GM11168 (cell line): ENCODE data around the gene TCERG1L.
"Not testable (repeated sequence)": the region's sequence is repeated elsewhere in the genome, so short reads cannot be mapped to it uniquely, and the experiment has no call there.

Experiments
- in situ Hi-C: fragments of 300-500 bp; cut with MboI; formaldehyde crosslinking; loops from one replicate; pipeline ENCODE4 v1.12.0; 2022; ENCODE audit warnings: low sequenced_read_pairs; ENCODE audit not compliant: unreplicated experiment

The TCERG1L gene

GRCh38 chr10:131136336-131136735, 175.2 kb downstream of the TCERG1L start:
- in situ Hi-C loops, result not testable (repeated sequence)

- in situ Hi-C loops, result no loop called here
Observed at GRCh38 chr10:131135716-131136115, 175.8 kb downstream of the TCERG1L start.

GRCh38 chr10:131134651-131135050, 176.9 kb downstream of the TCERG1L start:
- in situ Hi-C loops, result no loop called here

GRCh38 chr10:131134001-131134576, 177.4 kb downstream of the TCERG1L start:
- in situ Hi-C loops, result no loop called here

- in situ Hi-C loops, result no loop called here
Observed at GRCh38 chr10:131132681-131133080, 178.8 kb downstream of the TCERG1L start.

- in situ Hi-C loops, result no loop called here
Observed at GRCh38 chr10:131131726-131132591, 179.6 kb downstream of the TCERG1L start.

GRCh38 chr10:131130025-131130424, 181.5 kb downstream of the TCERG1L start:
- in situ Hi-C loops, result no loop called here

GRCh38 chr10:131129544-131129943, 182.0 kb downstream of the TCERG1L start:
- in situ Hi-C loops, result no loop called here

GRCh38 chr10:131128731-131129130, 182.8 kb downstream of the TCERG1L start:
- in situ Hi-C loops, result no loop called here

GRCh38 chr10:131127610-131128009, 183.9 kb downstream of the TCERG1L start:
- in situ Hi-C loops, result no loop called here

GRCh38 chr10:131127138-131127589, 184.4 kb downstream of the TCERG1L start:
- in situ Hi-C loops, result no loop called here

GRCh38 chr10:131126321-131127137, 185.0 kb downstream of the TCERG1L start:
- in situ Hi-C loops, result no loop called here

GRCh38 chr10:131125511-131126225, 185.9 kb downstream of the TCERG1L start:
- in situ Hi-C loops, result no loop called here

GRCh38 chr10:131124945-131125344, 186.6 kb downstream of the TCERG1L start:
- in situ Hi-C loops, result no loop called here

- in situ Hi-C loops, result no loop called here
Observed at GRCh38 chr10:131123496-131123895, 188.0 kb downstream of the TCERG1L start.

GRCh38 chr10:131121511-131122035, 189.9 kb downstream of the TCERG1L start:
- in situ Hi-C loops, result no loop called here

- in situ Hi-C loops, result no loop called here
Observed at GRCh38 chr10:131119626-131120355, 191.7 kb downstream of the TCERG1L start.

- in situ Hi-C loops, result no loop called here
Observed at GRCh38 chr10:131117416-131118212, 193.9 kb downstream of the TCERG1L start.

- in situ Hi-C loops, result no loop called here
Observed at GRCh38 chr10:131116991-131117375, 194.5 kb downstream of the TCERG1L start.
